ENCODE data around the gene RAB40B.

RAB40B gene

GRCh38 chr17:82631544-82631943 is 67.0 kb downstream of the RAB40B start:
- no peak for DNase-seq (ENCODE audit: low read depth, low spot score)
- H3K27ac ChIP-seq, result no peak overlapping the region

- no peak overlapping the region for H3K27ac ChIP-seq
- DNase-seq (ENCODE audit: low read depth, low spot score), result no peak
These were observed 68.3 kb downstream of the RAB40B start for GRCh38 chr17:82630212-82630611.

- DNase-seq (ENCODE audit: low read depth, low spot score), result no peak
- no peak overlapping the region for H3K27ac ChIP-seq
These were observed 68.8 kb downstream of the RAB40B start for GRCh38 chr17:82629748-82630147.

GRCh38 chr17:82627405-82627804 is 71.1 kb downstream of the RAB40B start:
- H3K27ac ChIP-seq, result no peak overlapping the region
- no peak for DNase-seq (ENCODE audit: low read depth, low spot score)

GRCh38 chr17:82623707-82624106 is 74.8 kb downstream of the RAB40B start:
- no peak for DNase-seq (ENCODE audit: low read depth, low spot score)
- no peak overlapping the region for H3K27ac ChIP-seq

- no peak overlapping the region for H3K27ac ChIP-seq
- DNase-seq (ENCODE audit: low read depth, low spot score), result no peak
These were observed 78.9 kb downstream of the RAB40B start for GRCh38 chr17:82619641-82620040.

- DNase-seq (ENCODE audit: low read depth, low spot score), result no peak
- H3K27ac ChIP-seq, result no peak overlapping the region
These were observed 79.3 kb downstream of the RAB40B start for GRCh38 chr17:82619211-82619610.

GRCh38 chr17:82616021-82616711 is 82.3 kb downstream of the RAB40B start:
- H3K27ac ChIP-seq, result no peak overlapping the region
- no peak for DNase-seq (ENCODE audit: low read depth, low spot score)

- no peak overlapping the region for H3K27ac ChIP-seq
- no peak for DNase-seq (ENCODE audit: low read depth, low spot score)
These were observed 83.1 kb downstream of the RAB40B start for GRCh38 chr17:82615084-82616020.

- no peak for DNase-seq (ENCODE audit: low read depth, low spot score)
These were observed 84.3 kb downstream of the RAB40B start for GRCh38 chr17:82614095-82614631.

GRCh38 chr17:82613283-82614094 is 85.0 kb downstream of the RAB40B start:
- no peak for DNase-seq (ENCODE audit: low read depth, low spot score)
- H3K27ac ChIP-seq, result no peak overlapping the region

More at GRCh38 chr17:82614095-82614631, 84.3 kb downstream of the RAB40B start:
- no peak overlapping the region for H3K27ac ChIP-seq

- no peak for DNase-seq (ENCODE audit: low read depth, low spot score)
- no peak overlapping the region for H3K27ac ChIP-seq
These were observed 87.1 kb downstream of the RAB40B start for GRCh38 chr17:82611140-82612058.

GRCh38 chr17:82609655-82610054 is 88.8 kb downstream of the RAB40B start:
- DNase-seq (ENCODE audit: low read depth, low spot score), result no peak
- no peak overlapping the region for H3K27ac ChIP-seq

- no peak overlapping the region for H3K27ac ChIP-seq
These were observed 89.7 kb downstream of the RAB40B start for GRCh38 chr17:82608816-82609215.

GRCh38 chr17:82605939-82606600 is 92.4 kb downstream of the RAB40B start:
- peak; percentile 34 for DNase-seq (ENCODE audit: low read depth, low spot score)
- peak overlapping the region; percentile 43 for H3K27ac ChIP-seq

More at GRCh38 chr17:82608816-82609215, 89.7 kb downstream of the RAB40B start:
- DNase-seq (ENCODE audit: low read depth, low spot score), result no peak

All from epithelial cell of prostate (primary cell).